ENCODE results near the gene DUT.

DNA sequence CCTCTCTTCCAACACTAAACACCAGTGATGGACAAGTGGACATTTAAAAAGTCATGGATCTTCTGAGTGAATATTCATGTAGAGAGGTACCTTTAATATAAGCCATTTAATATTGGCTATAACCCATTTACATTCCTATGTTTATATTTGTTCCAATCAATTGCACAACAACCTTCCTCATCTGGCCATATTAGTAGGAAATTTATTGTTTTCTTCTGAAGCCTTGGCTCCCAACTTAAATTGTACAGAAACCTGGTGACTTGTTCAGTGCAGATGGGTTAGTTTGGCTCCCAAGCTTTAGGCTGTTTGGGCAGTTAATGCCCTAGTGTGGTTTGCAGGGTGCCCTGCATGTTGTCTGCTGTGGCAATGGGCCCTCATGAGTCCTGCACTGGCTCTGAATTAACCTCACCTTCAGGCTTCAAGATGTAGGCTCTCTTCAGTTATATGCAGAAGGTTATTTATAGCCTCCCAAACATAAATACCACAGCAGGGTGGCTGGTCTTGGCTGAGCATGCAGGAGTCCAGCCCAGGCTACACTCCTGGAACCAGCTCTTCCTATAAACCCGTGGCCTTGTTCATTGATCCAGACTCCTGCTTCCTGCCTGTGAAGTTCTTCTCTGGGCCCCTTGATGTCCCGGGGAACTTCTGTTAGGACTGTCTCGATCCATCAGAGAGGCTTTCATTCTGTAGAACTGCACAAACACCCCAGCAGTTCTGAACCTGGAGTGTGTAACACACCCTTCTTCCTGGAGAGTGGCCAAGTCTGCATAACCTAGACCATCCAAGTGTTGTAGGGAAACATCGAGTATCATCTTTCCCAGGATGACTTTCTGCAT, 57.0 kb downstream of the DUT start:
- TF ChIP-seq CTCF (IDR thresholded peaks at IDR 0.05; ENCODE audit: insufficient read depth, low read length) (no peak), POLR2AphosphoS5 (IDR thresholded peaks at IDR 0.05; ENCODE audit: low read depth) (no peak), REST (IDR thresholded peaks at IDR 0.05; ENCODE audit: insufficient replicate concordance, low read depth) (no peak), GABPA (IDR thresholded peaks at IDR 0.05; ENCODE audit: low read depth) (no peak), SPI1 (IDR thresholded peaks at IDR 0.05; ENCODE audit: borderline replicate concordance, low read depth) (no peak)
